Measurements from ENCODE around the gene HTR3A. TPM values are rescaled to one million over a fixed set of nuclear protein-coding genes. Genes with fewer than 3 reads are reported as not detected.

The HTR3A gene
- total RNA-seq, 1 donor from 2014 or later, result not detected

GRCh38 chr11:113985906-113986305, 11.0 kb downstream of the HTR3A start:
- Mint-ChIP-seq H3K36me3 (ENCODE audit: low read depth) (no peaks in the 10 kb centered on the region), H3K27me3 (ENCODE audit: insufficient read depth) (peaks cover 2% of the 10 kb centered on the region), H3K9me3 (no peaks in the 10 kb centered on the region), H3K27ac (no peak overlapping the region), H3K4me1 (ENCODE audit: low read depth) (no peaks in the 10 kb centered on the region), H3K4me3 (no peak overlapping the region)
- no peak for DNase-seq (ENCODE audit: low spot score)
- intact Hi-C loops (cut with micrococcal nuclease), result loop anchor here (5.0 kb wide), 1 partner anchor 51 kb away; no protein-coding TSS in a partner anchor

GRCh38 chr11:113986351-113987140, 11.6 kb downstream of the HTR3A start:
- no peaks in the 10 kb centered on the region for H3K4me1 Mint-ChIP-seq (ENCODE audit: low read depth)
- H3K4me3 Mint-ChIP-seq, result no peak overlapping the region
- H3K36me3 Mint-ChIP-seq (ENCODE audit: low read depth), result no peaks in the 10 kb centered on the region
- H3K9me3 Mint-ChIP-seq, result no peaks in the 10 kb centered on the region
- DNase-seq (ENCODE audit: low spot score), result no peak
- intact Hi-C loops (cut with micrococcal nuclease), result loop anchor here (5.0 kb wide), 1 partner anchor 51 kb away; no protein-coding TSS in a partner anchor
- H3K27ac Mint-ChIP-seq, result no peak overlapping the region
- peaks cover 2% of the 10 kb centered on the region for H3K27me3 Mint-ChIP-seq (ENCODE audit: insufficient read depth)

- H3K27me3 Mint-ChIP-seq (ENCODE audit: insufficient read depth), result peaks cover 5% of the 10 kb centered on the region
- no peak overlapping the region for H3K4me3 Mint-ChIP-seq
- no peaks in the 10 kb centered on the region for H3K4me1 Mint-ChIP-seq (ENCODE audit: low read depth)
- intact Hi-C loops (cut with micrococcal nuclease), result loop anchor here (5.0 kb wide), 1 partner anchor 48 kb away; no protein-coding TSS in a partner anchor
- no peaks in the 10 kb centered on the region for H3K36me3 Mint-ChIP-seq (ENCODE audit: low read depth)
- H3K9me3 Mint-ChIP-seq, result no peaks in the 10 kb centered on the region
- no peak for DNase-seq (ENCODE audit: low spot score)
- no peak overlapping the region for H3K27ac Mint-ChIP-seq
Measured at GRCh38 chr11:113989381-113989780, 14.5 kb downstream of the HTR3A start.

GRCh38 chr11:113989916-113990315, 15.0 kb downstream of the HTR3A start:
- H3K27ac Mint-ChIP-seq, result no peak overlapping the region
- H3K36me3 Mint-ChIP-seq (ENCODE audit: low read depth), result no peaks in the 10 kb centered on the region
- H3K4me3 Mint-ChIP-seq, result no peak overlapping the region
- H3K4me1 Mint-ChIP-seq (ENCODE audit: low read depth), result no peaks in the 10 kb centered on the region
- no peak for DNase-seq (ENCODE audit: low spot score)
- intact Hi-C loops (cut with micrococcal nuclease), result loop anchor here (5.0 kb wide), 1 partner anchor 47 kb away; no protein-coding TSS in a partner anchor
- no peaks in the 10 kb centered on the region for H3K9me3 Mint-ChIP-seq
- peaks cover 5% of the 10 kb centered on the region for H3K27me3 Mint-ChIP-seq (ENCODE audit: insufficient read depth)

GRCh38 chr11:113991170-113991569, 16.3 kb downstream of the HTR3A start:
- intact Hi-C loops (cut with micrococcal nuclease), result no loop called here
- H3K4me1 Mint-ChIP-seq (ENCODE audit: low read depth), result no peaks in the 10 kb centered on the region

GRCh38 chr11:113991718-113992458, 17.0 kb downstream of the HTR3A start:
- Mint-ChIP-seq H3K36me3 (ENCODE audit: low read depth) (no peaks in the 10 kb centered on the region), H3K4me3 (no peak overlapping the region), H3K4me1 (ENCODE audit: low read depth) (no peaks in the 10 kb centered on the region), H3K27me3 (ENCODE audit: insufficient read depth) (peaks cover 9% of the 10 kb centered on the region), H3K27ac (no peak overlapping the region), H3K9me3 (no peaks in the 10 kb centered on the region)
- intact Hi-C loops (cut with micrococcal nuclease), result no loop called here
- DNase-seq (ENCODE audit: low spot score), result no peak

More at GRCh38 chr11:113991170-113991569, 16.3 kb downstream of the HTR3A start:
- no peaks in the 10 kb centered on the region for H3K9me3 Mint-ChIP-seq
- no peak overlapping the region for H3K27ac Mint-ChIP-seq
- no peak for DNase-seq (ENCODE audit: low spot score)
- no peak overlapping the region for H3K4me3 Mint-ChIP-seq
- H3K27me3 Mint-ChIP-seq (ENCODE audit: insufficient read depth), result peaks cover 9% of the 10 kb centered on the region
- H3K36me3 Mint-ChIP-seq (ENCODE audit: low read depth), result no peaks in the 10 kb centered on the region

- no peak for DNase-seq (ENCODE audit: low spot score)
- Mint-ChIP-seq H3K27ac (no peak overlapping the region), H3K36me3 (ENCODE audit: low read depth) (no peaks in the 10 kb centered on the region), H3K27me3 (ENCODE audit: insufficient read depth) (peaks cover 9% of the 10 kb centered on the region), H3K9me3 (no peaks in the 10 kb centered on the region), H3K4me1 (ENCODE audit: low read depth) (no peaks in the 10 kb centered on the region), H3K4me3 (no peak overlapping the region)
- intact Hi-C loops (cut with micrococcal nuclease), result no loop called here
Measured at GRCh38 chr11:113992459-113993110, 17.7 kb downstream of the HTR3A start.

GRCh38 chr11:113994077-113994954, 19.4 kb downstream of the HTR3A start:
- no peak overlapping the region for H3K27ac Mint-ChIP-seq
- intact Hi-C loops (cut with micrococcal nuclease), result loop anchor here (1.0 kb wide), 1 partner anchor 267 kb away; no protein-coding TSS in a partner anchor
- DNase-seq (ENCODE audit: low spot score), result no peak
- no peaks in the 10 kb centered on the region for H3K4me1 Mint-ChIP-seq (ENCODE audit: low read depth)
- no peaks in the 10 kb centered on the region for H3K36me3 Mint-ChIP-seq (ENCODE audit: low read depth)
- H3K9me3 Mint-ChIP-seq, result no peaks in the 10 kb centered on the region
- H3K27me3 Mint-ChIP-seq (ENCODE audit: insufficient read depth), result peaks cover 7% of the 10 kb centered on the region
- no peak overlapping the region for H3K4me3 Mint-ChIP-seq

GRCh38 chr11:113997473-113997872, 22.6 kb downstream of the HTR3A start:
- intact Hi-C loops (cut with micrococcal nuclease), result no loop called here
- Mint-ChIP-seq H3K9me3 (no peaks in the 10 kb centered on the region), H3K4me1 (ENCODE audit: low read depth) (no peaks in the 10 kb centered on the region), H3K27me3 (ENCODE audit: insufficient read depth) (peaks cover 10% of the 10 kb centered on the region), H3K27ac (no peak overlapping the region), H3K36me3 (ENCODE audit: low read depth) (no peaks in the 10 kb centered on the region), H3K4me3 (no peak overlapping the region)
- DNase-seq (ENCODE audit: low spot score), result no peak

GRCh38 chr11:113998574-113998973, 23.7 kb downstream of the HTR3A start:
- no peaks in the 10 kb centered on the region for H3K36me3 Mint-ChIP-seq (ENCODE audit: low read depth)
- no peaks in the 10 kb centered on the region for H3K4me1 Mint-ChIP-seq (ENCODE audit: low read depth)
- no peak for DNase-seq (ENCODE audit: low spot score)
- no peak overlapping the region for H3K4me3 Mint-ChIP-seq
- intact Hi-C loops (cut with micrococcal nuclease), result no loop called here
- peaks cover 7% of the 10 kb centered on the region for H3K27me3 Mint-ChIP-seq (ENCODE audit: insufficient read depth)
- H3K27ac Mint-ChIP-seq, result no peak overlapping the region
- H3K9me3 Mint-ChIP-seq, result no peaks in the 10 kb centered on the region

- Mint-ChIP-seq H3K4me3 (no peak overlapping the region), H3K4me1 (ENCODE audit: low read depth) (no peaks in the 10 kb centered on the region), H3K27me3 (ENCODE audit: insufficient read depth) (peaks cover 4% of the 10 kb centered on the region), H3K9me3 (no peaks in the 10 kb centered on the region), H3K27ac (no peak overlapping the region), H3K36me3 (ENCODE audit: low read depth) (no peaks in the 10 kb centered on the region)
- no peak for DNase-seq (ENCODE audit: low spot score)
- intact Hi-C loops (cut with micrococcal nuclease), result no loop called here
Measured at GRCh38 chr11:114000526-114000925, 25.6 kb downstream of the HTR3A start.

- H3K4me1 Mint-ChIP-seq (ENCODE audit: low read depth), result no peaks in the 10 kb centered on the region
- intact Hi-C loops (cut with micrococcal nuclease), result no loop called here
Measured at GRCh38 chr11:114001416-114001815, 26.5 kb downstream of the HTR3A start.

More at GRCh38 chr11:114001416-114001815, 26.5 kb downstream of the HTR3A start:
- Mint-ChIP-seq H3K27me3 (ENCODE audit: insufficient read depth) (peaks cover 3% of the 10 kb centered on the region), H3K9me3 (no peaks in the 10 kb centered on the region), H3K36me3 (ENCODE audit: low read depth) (no peaks in the 10 kb centered on the region), H3K4me3 (no peak overlapping the region), H3K27ac (no peak overlapping the region)
- no peak for DNase-seq (ENCODE audit: low spot score)
